ENCODE data around the gene SMTN.
"Not testable (repeated sequence)": the region's sequence is repeated elsewhere in the genome, so short reads cannot be mapped to it uniquely, and the experiment has no call there.

SMTN gene

GRCh38 chr22:31073545-31074145 is 7.5 kb upstream of the SMTN start:
- not testable (repeated sequence) for DNase-seq

- DNase-seq, result no peak
Measured at GRCh38 chr22:31075961-31076360, 5.2 kb upstream of the SMTN start.

- DNase-seq, result no peak
Measured at GRCh38 chr22:31077681-31078080, 3.4 kb upstream of the SMTN start.

- DNase-seq, result not testable (repeated sequence)
Measured at GRCh38 chr22:31078389-31078788, 2.7 kb upstream of the SMTN start.

- DNase-seq, result no peak
Measured at GRCh38 chr22:31079095-31079642, 1.9 kb upstream of the SMTN start.

- DNase-seq, result no peak
Measured at GRCh38 chr22:31080164-31080847, 812 bp upstream of the SMTN start.

GRCh38 chr22:31081963-31082605 is 966 bp downstream of the SMTN start:
- no peak for DNase-seq

GRCh38 chr22:31082606-31083376 is 1.7 kb downstream of the SMTN start:
- peak in 1 of 2 experiments; percentile 15 for DNase-seq

- DNase-seq, result no peak
Measured at GRCh38 chr22:31083377-31083768, 2.3 kb downstream of the SMTN start.

GRCh38 chr22:31083923-31084810 is 3.0 kb downstream of the SMTN start:
- DNase-seq, result no peak

- DNase-seq, result no peak
Measured at GRCh38 chr22:31084811-31085492, 3.8 kb downstream of the SMTN start.

GRCh38 chr22:31085493-31085824 is 4.3 kb downstream of the SMTN start:
- DNase-seq, result no peak

- DNase-seq, result no peak
Measured at GRCh38 chr22:31085928-31086327, 4.8 kb downstream of the SMTN start.

- DNase-seq, result no peak
Measured at GRCh38 chr22:31086703-31087330, 5.7 kb downstream of the SMTN start.

GRCh38 chr22:31087744-31088215 is 6.7 kb downstream of the SMTN start:
- DNase-seq, result no peak

- DNase-seq, result no peak
Measured at GRCh38 chr22:31088233-31088986, 7.3 kb downstream of the SMTN start.

GRCh38 chr22:31089160-31090100 is 8.3 kb downstream of the SMTN start:
- DNase-seq, result peak; percentile 25 to 59

GRCh38 chr22:31090217-31091085 is 9.3 kb downstream of the SMTN start:
- DNase-seq, result no peak
